ENCODE measurements around the gene GIPC2.
A peak's percentile ranks its signal among the peaks of the same experiment; 100 is the strongest.
"Not testable (repeated sequence)": the region's sequence is repeated elsewhere in the genome, so short reads cannot be mapped to it uniquely, and the experiment has no call there.

Gene GIPC2

DNA sequence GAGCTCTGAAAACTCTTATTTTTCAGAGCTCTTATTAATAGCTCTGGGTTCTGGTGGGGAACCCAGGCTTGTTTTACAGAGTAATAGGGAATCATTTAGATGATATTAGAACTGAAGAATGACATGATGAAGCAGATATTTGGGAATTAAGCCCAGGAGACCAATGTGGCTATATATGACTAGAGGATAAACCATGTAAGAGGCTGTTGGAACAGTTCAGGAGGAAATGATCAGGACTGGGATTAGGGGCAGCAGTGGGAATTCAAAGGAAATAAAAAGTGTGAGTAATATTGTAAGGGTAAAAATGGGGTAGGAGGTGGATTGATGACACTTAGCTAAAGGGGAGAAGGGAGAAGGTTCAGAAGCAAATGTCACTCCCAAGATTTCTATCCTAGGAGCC is 58.6 kb downstream of the GIPC2 start:
- in situ Hi-C loops (cut with HindIII; ENCODE audit: low sequenced_read_pairs), result no loop called here
- TF ChIP-seq, protein P1, sequence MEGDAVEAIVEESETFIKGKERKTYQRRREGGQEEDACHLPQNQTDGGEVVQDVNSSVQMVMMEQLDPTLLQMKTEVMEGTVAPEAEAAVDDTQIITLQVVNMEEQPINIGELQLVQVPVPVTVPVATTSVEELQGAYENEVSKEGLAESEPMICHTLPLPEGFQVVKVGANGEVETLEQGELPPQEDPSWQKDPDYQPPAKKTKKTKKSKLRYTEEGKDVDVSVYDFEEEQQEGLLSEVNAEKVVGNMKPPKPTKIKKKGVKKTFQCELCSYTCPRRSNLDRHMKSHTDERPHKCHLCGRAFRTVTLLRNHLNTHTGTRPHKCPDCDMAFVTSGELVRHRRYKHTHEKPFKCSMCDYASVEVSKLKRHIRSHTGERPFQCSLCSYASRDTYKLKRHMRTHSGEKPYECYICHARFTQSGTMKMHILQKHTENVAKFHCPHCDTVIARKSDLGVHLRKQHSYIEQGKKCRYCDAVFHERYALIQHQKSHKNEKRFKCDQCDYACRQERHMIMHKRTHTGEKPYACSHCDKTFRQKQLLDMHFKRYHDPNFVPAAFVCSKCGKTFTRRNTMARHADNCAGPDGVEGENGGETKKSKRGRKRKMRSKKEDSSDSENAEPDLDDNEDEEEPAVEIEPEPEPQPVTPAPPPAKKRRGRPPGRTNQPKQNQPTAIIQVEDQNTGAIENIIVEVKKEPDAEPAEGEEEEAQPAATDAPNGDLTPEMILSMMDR (IDR thresholded peaks at IDR 0.05; ENCODE audit: low read depth, low read length, missing control alignments), result no peak
- H3K4me3 ChIP-seq (ENCODE audit: low read depth, low read length), result no peak overlapping the region
- DNase-seq (ENCODE audit: low read depth), result no peak

DNA sequence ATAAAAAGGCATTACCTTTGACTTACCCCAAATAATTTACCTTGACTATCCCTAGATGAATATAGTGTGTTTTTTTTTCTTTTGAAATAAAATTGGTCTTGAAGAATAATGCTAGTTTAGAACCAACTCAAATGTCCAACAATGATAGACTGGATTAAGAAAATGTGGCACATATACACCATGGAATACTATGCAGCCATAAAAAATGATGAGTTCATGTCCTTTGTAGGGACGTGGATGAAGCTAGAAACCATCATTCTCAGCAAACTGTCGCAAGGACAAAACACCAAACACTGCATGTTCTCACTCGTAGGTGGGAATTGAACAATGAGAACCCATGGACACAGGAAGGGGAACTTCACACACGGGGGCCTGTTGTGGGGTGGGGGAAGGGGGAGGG is 63.9 kb downstream of the GIPC2 start:
- DNase-seq (ENCODE audit: low read depth); H3K4me3 ChIP-seq (ENCODE audit: low read depth, low read length): not testable (repeated sequence)
- in situ Hi-C loops (cut with HindIII; ENCODE audit: low sequenced_read_pairs), result loop anchor here (5.0 kb wide), 1 partner anchor 117 kb away; no protein-coding TSS in a partner anchor

DNA sequence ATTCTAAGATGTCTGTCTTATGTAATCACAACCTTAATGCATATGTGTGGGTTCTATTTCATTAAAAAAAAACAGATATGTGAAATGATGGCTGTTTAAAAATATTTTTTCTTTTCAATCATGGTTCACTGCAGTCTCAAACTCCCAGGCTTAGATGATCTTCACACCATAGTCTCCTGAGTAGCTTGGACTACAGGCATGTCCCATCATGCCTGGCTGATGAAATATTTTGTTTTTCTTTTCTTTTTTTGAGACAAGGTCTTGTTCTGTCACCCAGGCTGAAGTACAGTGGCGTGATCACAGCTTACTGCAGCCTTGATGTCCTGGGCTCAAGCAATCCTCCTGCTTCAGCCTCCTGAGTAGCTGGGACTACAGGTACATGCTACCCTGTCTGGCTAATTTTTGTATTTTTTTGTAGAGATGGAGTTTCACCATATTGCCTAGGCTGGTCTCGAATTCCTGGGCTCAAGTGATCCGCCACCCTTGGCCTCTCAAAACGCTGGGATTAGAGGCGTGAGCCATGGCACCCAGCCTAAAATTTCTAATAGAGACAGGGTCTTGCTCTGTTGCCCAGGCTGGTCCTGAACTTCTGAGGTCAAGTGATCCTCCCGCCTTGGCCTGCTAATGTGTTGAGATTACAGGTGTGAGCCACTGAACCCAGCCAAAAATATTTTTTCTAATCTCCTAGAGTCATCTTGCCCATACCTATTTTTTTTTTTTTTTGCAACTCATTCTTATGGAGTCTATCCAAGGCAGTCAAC is 67.6 kb downstream of the GIPC2 start:
- H3K4me3 ChIP-seq (ENCODE audit: low read depth, low read length), result no peak overlapping the region
- TF ChIP-seq, protein P1 (IDR thresholded peaks at IDR 0.05; ENCODE audit: low read depth, low read length, missing control alignments), result no peak
- in situ Hi-C loops (cut with HindIII; ENCODE audit: low sequenced_read_pairs), result no loop called here
- no peak for DNase-seq (ENCODE audit: low read depth)

DNA sequence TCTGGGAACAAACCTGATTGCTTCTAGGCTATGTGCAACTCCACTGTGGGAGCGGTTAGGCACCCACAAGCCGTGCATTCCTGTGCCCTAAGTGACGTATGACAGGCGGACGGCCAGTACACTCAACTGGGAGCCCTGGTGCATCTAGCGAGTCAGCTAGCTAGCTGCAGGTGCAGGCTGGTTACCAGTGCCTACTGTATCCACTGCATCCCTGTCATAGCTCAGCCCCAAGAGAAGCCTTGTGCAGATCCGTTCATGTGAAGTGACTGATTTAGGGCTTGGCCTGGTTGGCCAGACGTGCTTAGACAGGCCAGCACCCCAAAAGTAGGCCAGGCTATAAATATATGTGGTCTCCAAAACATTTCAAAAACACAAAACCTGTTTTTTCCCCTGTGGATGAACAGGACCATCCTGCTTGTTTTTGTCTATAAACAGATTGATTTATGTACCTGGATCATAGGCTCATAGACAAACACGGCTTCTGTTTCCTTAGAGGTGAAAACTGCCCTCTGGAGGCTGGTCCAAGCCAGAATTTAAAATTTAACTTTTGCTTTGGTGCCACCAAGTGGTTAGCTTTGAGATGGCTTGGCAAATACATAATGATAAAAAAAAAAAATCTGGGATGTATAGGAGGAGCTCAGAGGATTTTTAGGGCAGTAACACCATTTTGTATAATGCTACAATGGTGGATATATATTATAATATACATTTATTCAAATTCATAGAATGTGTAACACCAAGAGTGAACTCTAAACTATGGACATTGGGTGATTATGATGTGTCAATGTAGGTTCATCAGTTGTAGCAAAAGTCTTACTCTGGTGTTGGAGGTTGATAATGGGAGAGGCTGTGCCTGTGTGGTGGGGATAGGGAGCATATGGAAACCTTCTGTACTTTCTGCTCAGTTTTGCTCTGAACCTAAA is 68.5 kb downstream of the GIPC2 start:
- TF ChIP-seq, protein P1 (IDR thresholded peaks at IDR 0.05; ENCODE audit: low read depth, low read length, missing control alignments), result peak; percentile 73
- H3K4me3 ChIP-seq (ENCODE audit: low read depth, low read length), result no peak overlapping the region
- in situ Hi-C loops (cut with HindIII; ENCODE audit: low sequenced_read_pairs), result no loop called here
- DNase-seq (ENCODE audit: low read depth), result peak; percentile 81

DNA sequence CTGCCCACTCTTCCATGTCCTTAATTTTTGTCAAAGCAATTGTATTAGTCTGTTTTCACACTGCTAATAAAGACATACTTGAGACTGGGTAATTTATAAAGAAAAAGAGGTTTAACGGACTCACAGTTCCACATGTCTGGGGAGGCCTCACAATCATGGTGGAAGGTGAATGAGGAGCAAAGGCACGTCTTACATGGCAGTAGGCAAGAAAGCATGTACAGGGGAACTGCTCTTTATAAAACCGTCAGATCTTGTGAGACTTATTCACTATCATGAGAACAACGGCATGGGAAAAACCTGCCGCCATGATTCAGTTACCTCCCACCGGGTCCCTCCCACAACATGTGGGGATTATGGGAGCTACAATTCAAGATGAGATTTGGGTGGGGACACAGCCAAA is 74.7 kb downstream of the GIPC2 start:
- H3K4me3 ChIP-seq (ENCODE audit: low read depth, low read length); DNase-seq (ENCODE audit: low read depth); in situ Hi-C loops (cut with HindIII; ENCODE audit: low sequenced_read_pairs): not testable (repeated sequence)

DNA sequence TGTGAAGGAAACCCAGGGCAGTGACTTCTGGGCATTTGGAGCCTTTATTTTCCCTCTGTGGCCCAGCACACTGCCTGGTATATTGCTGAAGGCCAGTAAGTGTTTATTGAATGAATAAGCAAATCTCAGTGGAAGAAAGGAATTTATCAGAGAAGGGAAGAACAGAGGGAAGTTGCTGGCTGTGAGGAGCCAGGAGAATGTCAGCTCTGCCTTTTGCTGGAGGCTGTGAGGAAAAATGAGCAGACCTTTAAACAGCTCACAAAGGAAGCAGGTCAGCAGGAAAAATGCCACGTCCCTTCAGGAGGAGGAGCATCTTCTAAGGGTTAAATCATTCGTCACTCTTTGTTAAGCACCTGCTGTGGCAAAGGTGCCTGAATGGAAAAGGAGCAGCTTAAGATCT is 75.9 kb downstream of the GIPC2 start:
- TF ChIP-seq, protein P1 (IDR thresholded peaks at IDR 0.05; ENCODE audit: low read depth, low read length, missing control alignments), result no peak
- in situ Hi-C loops (cut with HindIII; ENCODE audit: low sequenced_read_pairs), result no loop called here
- H3K4me3 ChIP-seq (ENCODE audit: low read depth, low read length), result no peak overlapping the region
- DNase-seq (ENCODE audit: low read depth), result no peak

DNA sequence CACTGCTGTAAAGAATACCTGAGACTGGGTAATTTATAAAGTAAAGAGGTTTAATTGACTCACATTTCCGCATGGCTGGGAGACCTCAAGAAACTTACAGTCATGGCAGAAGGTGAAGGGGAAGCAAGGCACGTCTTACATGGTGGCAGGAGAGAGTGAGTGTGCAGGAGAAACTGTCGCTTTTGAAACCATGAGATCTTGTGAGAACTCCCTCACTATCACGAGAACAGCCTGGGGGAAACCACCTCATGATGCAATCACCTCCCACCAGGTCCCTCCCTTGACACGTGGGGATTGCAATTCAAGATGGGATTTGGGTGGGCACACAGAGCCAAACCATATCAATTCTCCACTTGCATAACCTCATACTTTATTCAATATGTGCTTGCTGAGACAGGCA is 76.6 kb downstream of the GIPC2 start:
- H3K4me3 ChIP-seq (ENCODE audit: low read depth, low read length), result no peak overlapping the region
- no peak for DNase-seq (ENCODE audit: low read depth)
- TF ChIP-seq, protein P1 (IDR thresholded peaks at IDR 0.05; ENCODE audit: low read depth, low read length, missing control alignments), result no peak
- in situ Hi-C loops (cut with HindIII; ENCODE audit: low sequenced_read_pairs), result no loop called here

Data from astrocyte of the cerebellum (primary cell).